Measurements from ENCODE around the gene RABL6.

GRCh38 chr9:136858452-136858843, 50.7 kb downstream of the RABL6 start:
- TF ChIP-seq EZH2 (IDR thresholded peaks at IDR 0.05) (no peak), POLR2AphosphoS5 (IDR thresholded peaks at IDR 0.05; ENCODE audit: borderline replicate concordance, low read depth, low read length) (no peak), FOXP2 (optimal IDR thresholded peaks at IDR 0.05; ENCODE audit: control extremely low read depth, extremely low read length, insufficient read depth) (no peak)

Measured in SK-N-MC (cell line).